AG04450 (cell line): ENCODE measurements around the gene HHEX. TPM values are rescaled to one million over a fixed set of nuclear protein-coding genes. Genes with fewer than 3 reads are reported as not detected.

Source experiments
- CTCF ChIA-PET: fragments of 300-600, 350-600 bp; formaldehyde crosslinking; extraction: SDS; loops from one replicate; lab custom pipeline; 2022; ENCODE audit warnings: antibody characterized with exemption, inconsistent platforms; lab: Charles Lee
- POLR2A ChIA-PET: fragments of 350-600 bp; formaldehyde crosslinking; extraction: SDS; loops from one replicate; lab custom pipeline; 2021; ENCODE audit warnings: antibody characterized with exemption, inconsistent platforms; lab: Yijun Ruan, JAX
- DNase-seq: peaks from one replicate; pipeline ENCODE4 v3.0.0-alpha.2; 2011; ENCODE audit warnings: low read depth, low spot score
- H3K27ac ChIP-seq: one replicate; pipeline ENCODE4 v1.5.1; 2012; ENCODE audit warnings: low read depth, low read length, control low read depth
- H3K27me3 ChIP-seq: one replicate; pipeline ENCODE4 v1.6.0; 2012; ENCODE audit warnings: low read length; ENCODE audit not compliant: control insufficient read depth, insufficient read depth
- H3K4me3 ChIP-seq: 2 replicates; pipeline ENCODE4 v1.5.1; 2011; ENCODE audit warnings: mild to moderate bottlenecking, low read depth, low read length, control low read depth
- H3K9me3 ChIP-seq: 2 replicates; pipeline ENCODE4 v1.5.1; 2012; ENCODE audit warnings: low read length; ENCODE audit not compliant: control insufficient read depth, insufficient read depth
- polyA plus RNA-seq: library from polyadenylated mRNA; depleted of rRNA; stranded (reverse); fragments of >200 nt; gene quantifications from 2 replicates; pipeline ENCODE4 v1.2.3, GENCODE V29; 2011
- TF ChIP-seq, protein P1 (sequence below): IDR thresholded peaks from 2 replicates; pipeline ENCODE4 v1.5.1; 2011; ENCODE audit warnings: low read depth, low read length, control low read depth, inconsistent platforms

HHEX gene
- polyA plus RNA-seq, 1 experiment = 14.0 TPM

DNA sequence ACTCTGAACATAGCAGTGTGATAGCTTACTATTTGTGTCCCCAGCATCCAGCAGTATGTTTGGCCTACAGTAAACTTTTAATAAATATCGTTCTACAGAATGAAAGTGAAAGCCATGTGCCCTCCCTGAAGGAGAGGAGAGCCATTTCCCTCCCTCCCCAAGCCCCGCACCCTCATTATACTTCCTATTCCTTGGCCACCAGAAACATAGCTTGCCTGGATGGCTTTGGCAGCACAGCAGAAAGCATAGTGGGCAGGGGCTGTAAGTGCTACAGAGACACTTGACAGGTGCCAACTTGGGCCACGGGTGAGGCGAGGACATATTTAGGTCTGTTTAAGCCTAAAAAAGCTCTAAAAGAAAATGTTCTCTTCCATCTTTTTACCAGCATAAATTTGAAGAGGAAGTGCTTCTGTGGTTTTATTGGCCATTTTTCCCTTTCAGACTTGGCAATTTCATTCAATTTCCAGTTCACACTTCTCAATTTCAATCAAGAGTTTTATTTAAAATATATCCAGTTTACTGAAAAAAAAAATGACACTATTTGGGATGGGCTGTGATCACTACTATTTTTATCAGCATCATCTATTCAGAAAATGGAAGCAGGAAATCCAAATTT lies 12.7 kb downstream of the HHEX start:
- H3K4me3 ChIP-seq = no peak overlapping the region
- ChIA-PET CTCF (no interaction called here), POLR2A (no interaction called here)
- H3K27me3 ChIP-seq = no peaks in the 10 kb centered on the region
- TF ChIP-seq, protein P1, sequence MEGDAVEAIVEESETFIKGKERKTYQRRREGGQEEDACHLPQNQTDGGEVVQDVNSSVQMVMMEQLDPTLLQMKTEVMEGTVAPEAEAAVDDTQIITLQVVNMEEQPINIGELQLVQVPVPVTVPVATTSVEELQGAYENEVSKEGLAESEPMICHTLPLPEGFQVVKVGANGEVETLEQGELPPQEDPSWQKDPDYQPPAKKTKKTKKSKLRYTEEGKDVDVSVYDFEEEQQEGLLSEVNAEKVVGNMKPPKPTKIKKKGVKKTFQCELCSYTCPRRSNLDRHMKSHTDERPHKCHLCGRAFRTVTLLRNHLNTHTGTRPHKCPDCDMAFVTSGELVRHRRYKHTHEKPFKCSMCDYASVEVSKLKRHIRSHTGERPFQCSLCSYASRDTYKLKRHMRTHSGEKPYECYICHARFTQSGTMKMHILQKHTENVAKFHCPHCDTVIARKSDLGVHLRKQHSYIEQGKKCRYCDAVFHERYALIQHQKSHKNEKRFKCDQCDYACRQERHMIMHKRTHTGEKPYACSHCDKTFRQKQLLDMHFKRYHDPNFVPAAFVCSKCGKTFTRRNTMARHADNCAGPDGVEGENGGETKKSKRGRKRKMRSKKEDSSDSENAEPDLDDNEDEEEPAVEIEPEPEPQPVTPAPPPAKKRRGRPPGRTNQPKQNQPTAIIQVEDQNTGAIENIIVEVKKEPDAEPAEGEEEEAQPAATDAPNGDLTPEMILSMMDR = no peak
- H3K27ac ChIP-seq = no peak overlapping the region
- no peaks in the 10 kb centered on the region for H3K9me3 ChIP-seq
- no peak for DNase-seq

DNA sequence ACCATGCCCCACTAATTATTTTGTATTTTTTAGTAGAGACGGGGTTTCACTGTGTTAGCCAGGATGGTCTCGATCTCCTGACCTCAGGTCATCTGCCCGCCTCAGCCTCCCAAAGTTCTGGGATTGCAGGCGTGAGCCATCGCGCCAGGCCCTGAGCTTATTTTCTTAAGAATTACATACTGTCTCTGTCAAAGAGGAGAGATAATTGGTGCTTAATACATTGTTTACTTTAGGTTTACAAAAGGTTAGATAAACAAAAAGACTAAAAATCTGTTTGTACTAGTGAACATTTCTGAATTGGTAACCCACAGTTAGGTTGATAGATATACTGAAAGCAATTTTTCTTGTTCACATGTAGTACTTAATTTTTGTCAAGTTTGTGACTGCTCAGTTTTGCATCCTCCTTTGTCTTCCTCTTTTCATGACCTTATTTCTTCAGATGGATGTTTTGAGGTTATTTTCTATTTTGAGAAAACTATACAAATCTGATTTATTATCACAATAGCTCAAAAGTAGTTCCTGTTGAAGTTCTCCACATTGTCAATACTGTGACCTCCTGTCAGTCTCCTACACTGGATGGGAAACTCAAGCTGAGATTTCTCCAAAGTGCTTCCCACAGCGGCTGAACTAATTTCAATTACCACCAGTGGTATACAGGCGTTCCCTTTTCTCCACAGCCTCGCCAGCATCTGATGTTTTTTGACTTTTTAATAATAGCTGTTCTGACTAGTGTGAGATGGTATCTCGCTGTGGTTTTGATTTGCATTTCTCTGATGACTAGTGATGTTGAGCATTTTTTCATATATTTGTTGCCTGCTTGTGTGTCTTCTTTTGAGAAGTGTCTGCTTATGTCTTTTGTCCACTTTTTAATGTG lies 22.5 kb downstream of the HHEX start:
- POLR2A ChIA-PET = interaction anchor here (0.7 kb wide), 2 partner anchors 61 to 125 kb away, joined by 3 to 4 read pairs; no protein-coding TSS in a partner anchor

DNA sequence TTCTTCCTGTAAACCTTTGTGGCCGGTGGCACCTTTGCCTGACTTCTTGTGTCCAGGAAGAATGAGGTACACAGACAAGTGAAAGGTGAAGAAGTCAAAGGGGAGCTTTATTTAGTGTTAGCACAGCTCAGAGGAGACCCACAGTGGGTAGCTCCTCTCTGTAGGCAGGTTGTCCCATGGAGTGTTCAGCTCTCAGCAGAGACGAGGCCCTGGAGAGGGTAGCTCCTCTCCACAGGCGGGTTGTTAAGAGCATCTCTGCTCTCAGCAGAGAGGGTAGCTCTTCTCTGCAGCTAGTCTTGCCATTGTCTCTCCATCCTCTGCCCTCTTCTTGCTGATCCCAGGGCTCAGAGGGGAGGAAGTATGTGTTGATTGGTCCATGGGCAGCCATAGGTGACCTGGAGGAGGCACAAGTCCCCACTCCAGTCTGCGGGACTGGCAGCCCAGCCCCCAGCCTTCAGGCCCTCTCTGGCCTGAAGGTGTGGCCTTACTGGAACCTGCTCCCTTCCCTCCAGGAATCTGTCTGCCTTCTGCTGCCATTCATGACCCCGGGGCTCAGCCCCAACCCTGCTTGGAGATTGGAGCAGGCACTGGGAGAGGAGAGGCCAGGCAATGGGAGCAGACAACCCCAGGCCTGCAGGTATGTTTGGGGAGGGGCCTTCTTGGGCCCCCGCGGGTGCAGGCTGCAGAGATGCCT lies 24.5 kb downstream of the HHEX start:
- ChIA-PET CTCF (no interaction called here), POLR2A (no interaction called here)

More for the DNA sequence above, 22.5 kb downstream of the HHEX start:
- DNase-seq = no peak
- CTCF ChIA-PET = interaction anchor here (1.3 kb wide), 1 partner anchor 173 kb away, joined by 4 read pairs; no protein-coding TSS in a partner anchor
- Histone ChIP-seq H3K4me3 (no peak overlapping the region), H3K27ac (no peak overlapping the region), H3K9me3 (peaks cover 10% of the 10 kb centered on the region), H3K27me3 (no peaks in the 10 kb centered on the region)
- TF ChIP-seq, protein P1 = no peak

DNA sequence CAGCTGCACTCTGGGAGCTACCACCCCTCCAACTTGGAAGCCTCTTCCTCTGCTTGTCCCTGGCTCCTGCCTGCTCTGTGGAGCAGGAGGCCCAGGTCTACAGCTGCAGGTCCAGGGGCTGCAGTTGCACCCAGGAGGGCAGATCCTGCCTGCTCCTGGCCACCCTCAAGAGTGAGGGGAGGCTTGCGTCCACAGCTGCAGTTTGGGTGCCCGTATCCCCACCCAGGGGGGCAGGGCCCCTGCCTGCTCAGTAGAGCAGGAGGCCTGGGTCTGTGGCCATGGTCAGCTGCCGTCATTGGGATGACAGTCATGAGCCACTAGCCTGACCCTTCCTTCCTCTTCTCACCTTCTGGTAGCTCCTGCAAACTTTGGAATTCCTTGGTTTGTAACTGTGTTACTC lies 25.1 kb downstream of the HHEX start:
- ChIA-PET CTCF (no interaction called here), POLR2A (no interaction called here)
- TF ChIP-seq, protein P1 = no peak
- H3K27me3 ChIP-seq = no peaks in the 10 kb centered on the region
- H3K9me3 ChIP-seq = peaks cover 10% of the 10 kb centered on the region
- no peak for DNase-seq
- no peak overlapping the region for H3K4me3 ChIP-seq
- H3K27ac ChIP-seq = no peak overlapping the region

More for the DNA sequence above, 24.5 kb downstream of the HHEX start:
- H3K27me3 ChIP-seq = no peaks in the 10 kb centered on the region
- TF ChIP-seq, protein P1 = no peak
- no peak for DNase-seq
- peaks cover 10% of the 10 kb centered on the region for H3K9me3 ChIP-seq
- no peak overlapping the region for H3K27ac ChIP-seq
- no peak overlapping the region for H3K4me3 ChIP-seq
